ACHN (cell line): ENCODE results near the gene SLX4.
"Not testable (repeated sequence)": the region's sequence is repeated elsewhere in the genome, so short reads cannot be mapped to it uniquely, and the experiment has no call there.

ENCODE experiments used
- DNase-seq: peaks from one replicate; pipeline ENCODE4 v3.0.0-alpha.2; 2015
- in situ Hi-C: cut with HindIII; loops from 2 replicates; pipeline ENCODE4 v1.10.0; 2017; ENCODE audit warnings: low sequenced_read_pairs, low pct_ligation_motif_present, low pct_unique_long_range_greater_than_20kb

Gene SLX4

DNA sequence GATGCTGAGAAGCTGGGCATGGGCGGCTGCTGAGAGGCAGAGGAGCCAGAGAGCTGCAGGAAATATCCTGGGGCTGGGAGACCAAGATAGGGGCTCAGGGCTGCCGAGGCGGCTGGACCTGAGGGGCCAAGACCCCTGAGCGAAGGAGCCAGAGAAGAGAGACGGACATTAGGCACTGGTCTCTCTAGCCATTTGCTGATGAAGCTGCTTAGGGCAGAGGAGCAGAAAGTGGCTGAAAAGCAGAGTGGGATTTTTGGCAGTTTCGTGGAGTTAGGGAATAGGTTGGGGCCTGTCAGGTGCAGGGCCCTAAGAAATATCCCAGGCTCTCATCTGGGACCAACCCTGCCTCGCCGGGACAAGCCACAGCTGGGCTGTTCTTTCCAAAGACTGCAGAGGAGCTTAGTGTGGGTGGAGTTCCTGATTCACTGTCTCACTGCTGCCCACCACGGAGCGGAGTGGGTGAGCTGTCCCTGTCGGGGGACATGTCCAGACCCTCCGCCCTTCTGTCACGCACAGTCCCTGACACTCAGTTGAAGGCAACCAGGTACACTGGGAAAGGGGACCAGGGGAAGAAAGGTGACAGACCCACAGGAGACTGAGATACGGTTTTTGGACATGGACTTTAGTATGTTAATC lies 31.8 kb upstream of the SLX4 start:
- in situ Hi-C loops, result no loop called here

DNA sequence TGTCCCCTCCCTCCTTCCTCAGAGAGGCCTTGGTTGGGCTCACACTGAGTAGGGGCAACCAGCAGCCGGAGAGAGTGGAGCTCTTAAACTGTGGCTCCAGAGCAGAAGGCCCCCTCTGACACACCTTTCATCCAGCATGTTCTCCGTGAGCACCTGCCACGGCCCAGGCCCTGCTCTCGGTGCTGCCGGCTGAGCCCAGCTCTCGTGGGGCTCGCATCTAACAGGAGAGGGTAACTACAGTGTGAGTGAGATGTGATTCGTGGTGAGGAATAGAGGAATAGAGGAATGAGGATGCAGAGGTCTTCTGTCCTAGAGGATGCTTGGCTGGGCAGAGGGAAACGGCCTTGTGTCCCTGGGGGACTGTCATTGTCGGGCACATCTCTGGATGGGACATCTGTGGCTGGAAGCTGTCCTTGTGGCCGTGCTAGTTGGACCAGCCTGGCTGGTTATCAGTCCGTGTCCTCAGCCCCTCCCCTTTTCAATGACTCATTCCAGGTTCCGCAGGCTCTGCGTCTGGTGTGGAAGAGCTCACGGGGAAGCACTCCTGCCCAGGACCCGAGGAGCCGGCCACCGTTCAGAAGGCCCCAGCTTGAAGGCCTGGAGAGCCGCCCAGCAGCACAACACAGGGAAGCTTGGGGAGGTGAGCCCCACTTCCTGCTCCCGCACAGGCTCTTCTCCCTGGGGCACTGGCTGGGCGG lies 31.1 kb upstream of the SLX4 start:
- DNase-seq, result peak; percentile 46
- in situ Hi-C loops, result no loop called here

More for the DNA sequence above, 31.8 kb upstream of the SLX4 start:
- no peak for DNase-seq

DNA sequence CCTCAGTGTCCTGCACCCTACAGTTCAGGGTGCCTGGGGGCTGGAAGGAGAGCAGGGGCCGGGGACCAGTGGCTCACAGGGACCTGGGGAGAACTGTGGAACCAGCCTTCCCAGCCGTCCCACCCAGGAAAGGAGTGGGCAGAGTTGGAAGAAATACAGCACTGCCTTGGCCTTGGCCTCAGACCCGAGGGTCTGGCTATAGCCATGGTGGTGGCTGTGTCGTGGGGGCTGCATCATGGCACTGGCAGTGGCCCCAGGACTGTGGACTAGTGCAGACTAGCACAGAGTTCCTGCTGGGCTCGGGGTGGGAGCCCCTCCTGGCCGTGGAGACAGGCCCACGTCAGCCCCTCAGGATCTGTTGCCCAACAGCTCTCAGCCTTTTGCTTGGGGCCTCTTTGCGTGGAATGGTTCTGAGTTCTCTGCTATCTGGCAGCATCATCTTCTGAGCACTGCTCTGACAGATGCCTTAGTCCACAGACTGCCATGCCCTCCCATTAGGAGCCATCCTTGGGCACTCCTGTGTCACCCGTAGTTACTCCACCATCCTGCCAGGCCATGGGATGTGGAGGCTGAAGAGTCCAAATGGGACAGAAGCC lies 30.5 kb upstream of the SLX4 start:
- in situ Hi-C loops, result no loop called here
- DNase-seq, result no peak

DNA sequence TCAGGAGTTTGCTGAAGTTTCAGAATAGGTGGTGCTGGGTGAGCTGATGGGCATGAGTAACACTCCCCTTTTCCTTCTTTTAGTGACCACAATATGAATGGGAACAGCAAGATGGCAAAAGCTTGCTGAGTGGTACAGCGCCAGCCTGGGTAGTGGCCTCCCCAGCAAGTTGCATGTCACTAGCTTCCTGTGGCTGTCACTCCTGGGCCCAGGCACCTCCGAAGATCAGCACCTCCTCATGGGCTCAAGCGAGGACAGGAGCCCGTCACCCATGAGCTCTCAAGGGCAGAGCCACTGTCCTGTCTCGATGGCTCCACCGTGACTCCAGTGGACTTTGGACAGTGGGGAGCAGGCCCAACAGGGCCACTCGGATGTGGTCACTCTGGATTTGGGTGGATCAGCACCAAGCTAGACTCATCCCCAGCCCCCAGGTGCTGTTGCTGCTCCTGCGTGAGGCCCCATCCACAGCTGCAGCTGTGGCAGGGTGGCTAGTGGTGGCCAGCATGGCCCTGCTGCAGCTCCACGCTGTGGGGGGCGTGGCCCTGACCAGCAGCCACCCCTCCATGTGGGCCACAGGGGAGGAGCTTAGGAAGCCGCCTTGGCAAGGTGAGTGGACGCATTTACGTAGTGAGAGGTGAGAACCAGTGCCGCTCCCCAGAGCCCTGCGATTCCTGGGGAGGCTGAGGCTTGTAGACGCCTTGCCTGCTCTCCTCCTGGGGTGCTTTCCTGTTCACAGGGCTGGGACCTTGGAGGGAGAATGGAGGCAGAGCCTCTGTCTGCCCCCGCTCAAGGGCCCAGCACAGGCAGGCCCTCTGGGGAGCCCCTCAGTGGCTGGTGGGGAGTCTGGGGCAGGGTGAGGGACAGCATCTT lies 29.5 kb upstream of the SLX4 start:
- DNase-seq, result no peak
- in situ Hi-C loops, result no loop called here

DNA sequence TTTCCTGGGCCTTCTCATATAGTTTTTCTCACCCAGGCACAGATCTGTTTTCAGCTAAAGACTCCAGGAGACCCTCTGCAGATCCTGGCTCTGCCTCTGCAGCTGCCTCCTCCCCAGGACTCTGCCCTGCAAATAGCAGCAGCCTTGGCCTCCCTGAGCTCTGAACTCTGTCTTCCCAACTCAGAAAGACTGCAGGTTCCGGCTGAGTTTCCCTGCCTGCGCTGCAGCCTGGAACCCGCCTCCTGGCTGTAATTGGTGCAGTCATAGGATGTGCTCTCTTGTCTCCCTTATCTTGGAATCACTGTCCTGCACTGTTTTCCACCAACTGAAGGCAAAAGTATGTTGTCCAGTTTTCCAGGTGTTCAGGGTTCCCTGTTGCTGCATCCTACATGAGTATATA lies 28.8 kb upstream of the SLX4 start:
- in situ Hi-C loops, result no loop called here
- DNase-seq, result no peak

DNA sequence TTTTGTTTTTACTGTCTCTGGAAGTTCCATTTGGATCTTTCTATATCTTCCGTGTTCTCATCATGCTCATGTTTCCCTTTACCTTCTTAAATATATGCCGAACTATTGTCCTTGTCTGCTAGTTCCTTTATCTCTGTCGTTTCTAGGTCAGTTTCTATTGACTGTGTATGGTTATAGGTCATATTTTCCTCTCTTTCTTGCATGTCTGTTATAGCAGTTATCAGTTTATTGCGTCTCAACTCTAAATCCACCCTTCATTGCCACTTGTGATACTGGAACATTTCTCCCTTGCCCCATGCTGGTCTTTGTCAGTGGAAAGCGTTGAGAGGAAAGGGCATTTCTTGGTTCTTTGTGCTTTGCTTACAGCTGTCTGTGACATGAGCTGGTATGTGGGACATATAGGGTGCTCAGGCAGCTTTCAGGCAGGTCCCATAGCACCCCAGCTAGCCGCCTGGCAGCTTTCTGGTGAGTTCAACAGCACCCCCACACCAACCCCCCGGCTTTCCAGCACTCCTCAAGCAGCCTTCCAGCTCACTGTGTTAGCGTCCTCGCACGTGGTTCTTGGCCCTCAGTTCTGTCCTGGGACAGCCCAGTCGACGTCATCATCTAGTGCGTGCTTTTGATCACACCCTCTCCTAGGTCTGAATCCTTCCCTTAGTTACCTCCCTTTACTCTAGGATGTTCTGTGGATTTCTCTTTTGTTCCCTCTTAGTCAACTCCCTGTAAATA lies 27.7 kb upstream of the SLX4 start:
- no peak for DNase-seq
- in situ Hi-C loops, result no loop called here

DNA sequence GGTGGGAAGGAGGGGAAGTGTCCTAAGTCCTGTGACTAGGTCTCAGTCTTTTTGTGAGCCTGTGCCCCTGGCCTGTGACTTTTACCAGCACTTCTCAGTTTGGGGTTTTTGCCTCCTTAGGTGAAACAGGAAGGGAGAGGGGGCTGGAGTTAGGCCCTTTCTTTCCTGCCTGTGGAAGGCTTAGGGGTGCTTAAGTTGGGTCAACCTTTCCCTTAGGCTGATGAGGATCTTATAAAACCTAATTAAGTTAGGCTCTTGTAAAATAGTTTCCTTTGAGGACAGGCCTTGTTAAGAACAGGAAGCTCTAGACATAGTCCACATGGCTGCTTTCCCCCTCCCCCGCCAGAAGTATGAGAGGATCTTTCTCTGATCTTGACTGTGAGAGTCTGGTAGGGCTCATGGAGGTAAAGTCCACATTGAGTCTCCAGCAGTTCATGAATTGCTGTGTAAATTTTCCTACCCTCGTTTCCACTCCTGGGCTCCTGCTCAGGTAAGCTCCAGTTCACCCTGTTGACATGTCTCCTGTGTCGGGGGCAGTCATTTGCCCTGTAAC lies 26.0 kb upstream of the SLX4 start:
- no peak for DNase-seq
- in situ Hi-C loops, result no loop called here

DNA sequence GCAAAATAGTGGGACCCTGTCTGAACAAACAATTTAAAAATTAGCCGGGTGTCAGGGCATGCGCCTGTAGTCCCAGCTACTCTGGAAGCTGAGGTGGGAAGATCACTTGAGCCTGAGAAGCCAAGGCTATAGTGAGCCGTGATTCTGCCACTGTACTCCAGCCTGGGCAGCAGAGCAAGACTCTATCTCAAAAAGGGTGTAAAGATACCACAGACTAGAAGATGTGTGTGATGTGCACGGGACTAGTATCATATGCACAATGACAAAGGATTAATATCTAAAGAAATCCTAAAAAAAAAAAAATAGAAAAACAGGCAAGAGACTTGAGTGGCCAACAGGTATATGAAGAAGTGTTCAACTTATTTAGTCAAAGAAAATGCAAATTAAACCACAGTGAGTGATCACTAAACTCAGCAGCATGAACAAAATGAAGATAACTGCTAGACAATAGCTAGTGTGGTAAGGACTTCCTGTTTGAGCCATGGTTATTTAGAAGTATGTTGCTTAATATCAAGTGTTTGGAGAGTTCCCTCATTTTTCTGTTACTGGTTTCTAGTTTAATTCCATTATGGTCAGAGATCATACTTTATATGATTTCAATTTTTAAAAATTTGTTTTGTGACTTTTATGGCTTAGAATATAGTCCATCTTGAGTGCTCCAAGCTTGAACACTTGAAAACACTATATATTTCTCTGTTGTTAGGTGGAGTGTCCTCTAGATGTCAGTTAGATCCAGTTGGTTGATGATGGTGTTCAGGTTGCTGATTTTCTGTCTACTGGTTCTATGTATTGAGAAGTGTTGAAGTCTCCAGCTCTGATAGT lies 14.7 kb upstream of the SLX4 start:
- in situ Hi-C loops, result no loop called here
- DNase-seq, result no peak

DNA sequence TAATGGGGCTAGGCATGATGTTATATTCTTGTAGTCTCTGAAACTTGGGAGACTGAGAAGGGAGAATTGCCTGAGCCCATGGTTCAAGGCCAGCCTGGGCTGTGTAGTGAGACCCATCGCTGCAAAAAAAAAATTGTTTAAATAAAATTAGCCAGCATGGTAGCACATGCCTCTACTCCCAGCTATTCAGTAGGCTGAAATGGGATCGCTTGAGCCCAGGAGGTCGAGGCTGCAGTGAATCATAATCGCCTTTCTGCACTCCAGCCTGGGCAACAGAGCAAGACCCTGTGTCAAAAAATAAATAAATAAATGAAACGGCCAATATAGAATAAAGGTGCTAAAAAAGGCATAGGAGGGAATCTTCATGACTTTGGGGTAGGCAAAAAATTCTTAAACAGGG lies 13.9 kb upstream of the SLX4 start:
- DNase-seq, result no peak
- in situ Hi-C loops, result no loop called here

DNA sequence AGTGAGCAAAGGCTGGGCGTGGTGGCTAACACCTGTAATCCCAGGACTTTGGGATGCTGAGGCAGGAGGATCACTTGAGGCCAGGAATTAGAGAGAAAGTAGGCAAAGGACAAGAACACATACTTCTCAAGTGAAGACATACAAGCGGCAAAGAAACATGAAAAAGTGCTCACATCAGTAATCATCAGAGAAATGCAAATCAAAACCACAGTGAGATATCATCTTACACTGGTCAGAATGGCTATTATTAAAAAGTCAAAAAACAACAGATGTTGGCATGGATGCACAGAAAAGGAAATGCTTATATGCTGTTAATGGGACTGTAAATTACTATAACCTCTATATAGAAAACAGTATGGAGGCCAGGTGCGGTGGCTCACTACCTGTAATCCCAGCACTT lies 12.2 kb upstream of the SLX4 start:
- in situ Hi-C loops, result loop anchor here (25.0 kb wide), 1 partner anchor 111 kb away; the partner anchor contains the start of gene CLUAP1
- no peak for DNase-seq

DNA sequence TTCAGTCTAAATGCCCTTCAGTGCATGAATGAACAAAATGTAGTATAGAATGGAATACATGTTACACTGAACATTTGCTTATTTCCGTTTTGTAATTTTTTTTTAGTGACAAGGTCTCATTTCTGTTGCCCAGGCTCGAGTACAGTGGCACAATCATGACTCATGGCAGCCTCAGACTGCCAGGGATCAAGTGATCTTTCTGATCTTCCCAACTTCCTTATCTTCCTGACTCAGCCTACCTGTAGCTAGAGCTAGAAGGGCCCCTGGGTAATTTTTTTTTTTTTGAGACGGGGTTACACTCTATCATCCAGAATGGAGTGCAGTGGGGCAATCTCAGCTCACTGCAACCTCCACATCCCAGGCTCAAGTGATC lies 7.3 kb upstream of the SLX4 start:
- in situ Hi-C loops, result loop anchor here (25.0 kb wide), 1 partner anchor 106 kb away; the partner anchor contains the start of gene CLUAP1
- DNase-seq, result no peak

DNA sequence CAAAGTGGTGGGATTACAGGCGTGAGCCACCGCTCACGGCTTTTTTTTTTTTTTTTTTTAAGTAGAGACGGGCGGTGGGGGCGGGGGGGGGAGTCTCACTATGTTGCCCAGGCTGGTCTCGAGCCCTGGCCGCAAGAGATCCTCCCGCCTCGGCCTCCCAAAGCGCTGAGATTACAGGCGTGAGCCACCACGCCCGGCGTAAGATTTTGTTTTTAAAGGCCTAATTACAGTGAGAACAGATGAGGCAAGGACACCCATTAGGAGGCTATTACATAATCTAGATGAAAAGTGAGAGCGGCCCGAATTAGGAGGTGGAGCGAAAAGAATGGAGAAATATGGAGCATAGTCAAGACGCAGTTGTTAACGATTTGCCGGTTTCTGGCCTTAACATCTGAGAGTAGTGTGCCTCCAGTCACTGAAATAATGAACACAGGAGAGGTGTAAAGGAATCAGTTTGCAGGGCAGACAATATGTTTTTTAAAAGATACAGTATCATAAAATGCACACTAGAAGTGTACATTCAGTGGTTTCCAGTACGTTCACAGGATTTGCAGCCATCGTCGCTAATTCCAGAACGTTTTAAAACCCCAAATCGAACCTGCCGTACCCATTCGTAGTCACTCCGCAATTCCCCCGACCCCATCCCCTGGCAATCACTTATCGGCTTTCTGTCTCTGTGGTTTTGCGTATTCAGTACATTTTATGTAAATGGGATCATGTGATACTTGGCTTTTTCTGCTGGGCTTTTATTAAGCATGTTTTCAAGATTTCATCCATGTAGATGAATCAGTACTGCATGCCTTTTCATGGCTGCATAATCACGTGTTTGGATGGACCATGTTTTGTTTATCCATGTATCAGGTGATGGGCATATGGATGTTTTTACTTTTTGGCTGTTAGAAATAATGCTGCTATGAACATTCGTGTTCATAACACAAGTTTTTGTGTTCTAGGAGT lies 1.4 kb upstream of the SLX4 start:
- in situ Hi-C loops, result loop anchor here (25.0 kb wide), 1 partner anchor 100 kb away; the partner anchor contains the start of gene CLUAP1
- DNase-seq, result no peak

DNA sequence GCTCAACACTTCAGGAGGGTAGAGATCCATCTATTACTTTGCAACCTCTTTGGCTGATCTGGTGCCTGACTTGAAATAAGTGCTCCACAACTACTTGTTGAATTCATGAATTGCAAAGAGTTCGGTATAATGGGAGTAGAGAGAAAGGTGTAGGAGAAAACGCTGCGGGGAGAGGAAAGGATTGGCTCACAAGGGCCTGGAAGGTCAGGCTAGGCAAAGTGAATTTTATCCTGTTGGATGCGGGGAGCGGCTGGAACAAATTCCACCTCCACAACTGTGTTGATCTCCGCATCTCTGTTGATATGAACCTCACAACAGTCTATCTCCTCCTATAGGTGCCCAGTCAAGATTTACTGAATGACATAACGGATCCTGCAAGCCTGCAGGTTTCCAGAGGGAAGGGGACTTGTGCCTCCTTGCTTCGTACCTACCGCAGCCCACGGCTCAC lies 684 bp downstream of the SLX4 start:
- in situ Hi-C loops, result loop anchor here (25.0 kb wide), 1 partner anchor 98 kb away; the partner anchor contains the start of gene CLUAP1
- peak; percentile 22 for DNase-seq

DNA sequence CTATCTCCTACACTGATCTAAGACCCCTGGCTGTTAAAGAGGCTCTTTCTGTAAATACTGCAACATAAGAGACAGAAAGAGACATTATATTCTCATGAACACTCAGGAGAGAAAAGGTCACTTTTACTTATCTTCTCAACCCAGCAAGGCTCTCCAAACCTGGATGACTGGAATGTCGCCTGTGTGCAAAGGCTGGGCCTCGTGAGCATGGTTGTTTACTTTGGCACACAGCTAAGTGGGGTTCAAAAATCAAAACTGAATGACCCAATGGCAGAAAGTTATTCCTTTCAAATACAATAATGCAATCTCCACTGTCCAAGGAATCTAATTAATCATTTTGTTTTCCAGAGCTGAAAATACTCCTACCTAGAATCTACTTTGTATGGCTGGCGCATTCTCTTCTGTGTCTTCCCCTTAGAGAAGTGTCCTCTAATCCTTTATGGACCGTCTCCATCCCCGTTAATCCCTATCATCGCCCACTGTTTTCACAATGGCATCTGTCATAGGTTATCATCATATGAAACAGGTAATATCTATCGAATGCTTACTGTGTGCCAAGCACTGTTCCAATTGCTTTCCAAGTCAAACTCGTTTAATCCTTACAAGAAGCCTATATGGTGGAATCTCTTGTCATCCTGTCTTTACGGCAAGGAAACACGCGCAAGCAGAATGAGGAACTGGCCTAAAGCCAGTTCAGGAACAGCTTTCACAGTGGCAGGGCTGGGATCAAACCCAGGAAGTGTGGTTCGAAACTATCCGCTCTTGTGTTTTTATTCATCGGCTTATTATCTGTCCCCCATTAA lies 1.3 kb downstream of the SLX4 start:
- DNase-seq, result no peak
- in situ Hi-C loops, result loop anchor here (25.0 kb wide), 1 partner anchor 98 kb away; the partner anchor contains the start of gene CLUAP1

DNA sequence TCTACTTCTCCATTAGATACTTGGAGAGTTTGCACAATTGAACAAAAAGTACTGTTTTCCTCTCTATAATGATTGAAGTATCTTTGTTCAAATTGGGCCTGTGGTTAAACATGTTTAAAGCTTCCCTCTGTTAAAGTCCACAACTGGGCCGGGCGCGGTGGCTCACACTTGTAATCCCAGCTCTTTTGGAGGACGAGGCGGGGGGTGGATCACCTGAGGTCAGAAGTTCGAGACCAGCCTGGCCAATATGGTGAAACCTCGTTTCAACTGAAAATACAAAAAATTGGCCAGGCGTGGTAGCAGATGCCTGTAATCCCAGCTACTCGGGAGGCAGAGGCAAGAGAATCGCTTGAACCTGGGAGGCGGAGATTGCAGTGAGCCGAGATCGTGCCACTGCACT lies 2.4 kb downstream of the SLX4 start:
- in situ Hi-C loops, result loop anchor here (25.0 kb wide), 1 partner anchor 97 kb away; the partner anchor contains the start of gene CLUAP1
- not testable (repeated sequence) for DNase-seq
